GM19239 (cell line): ENCODE measurements around the gene GLIS1.
"Not testable (repeated sequence)": the region's sequence is repeated elsewhere in the genome, so short reads cannot be mapped to it uniquely, and the experiment has no call there.

Experiments
- DNase-seq: peaks from one replicate; pipeline ENCODE4 v3.0.0; 2011; ENCODE audit warnings: low spot score; ENCODE audit not compliant: insufficient read length
- FAIRE-seq: peaks from 2 replicates; lab custom pipeline; 2011; peaks lifted over from hg19 to GRCh38; lab: Jason Lieb, UNC

The GLIS1 gene

DNA sequence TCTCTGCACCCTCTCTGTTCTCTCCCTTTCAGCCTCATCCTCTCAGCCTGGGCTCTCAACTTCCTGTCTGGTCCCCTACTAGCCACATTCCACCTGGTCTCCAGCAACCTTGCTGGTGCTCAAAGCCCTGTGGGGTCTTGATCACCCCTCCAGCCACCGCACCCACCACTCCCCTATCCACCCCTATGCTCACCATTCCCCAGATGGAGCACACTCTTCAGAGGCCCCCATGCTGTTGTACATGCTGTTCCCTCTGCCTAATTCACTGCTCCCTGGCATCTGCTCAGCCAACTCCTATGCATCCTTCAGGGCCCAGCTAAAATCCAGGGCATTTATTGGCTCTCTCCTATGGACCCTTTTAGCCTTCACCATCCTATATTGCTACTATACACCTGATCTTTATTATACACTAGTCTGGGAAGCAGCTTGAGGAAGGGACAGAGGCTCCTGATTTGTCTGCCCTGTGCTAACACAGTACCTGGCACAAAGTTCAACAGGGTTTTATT lies 81.0 kb downstream of the GLIS1 start:
- DNase-seq, result no peak
- no peak for FAIRE-seq

- DNase-seq, result no peak
- FAIRE-seq, result no peak
Observed at GRCh38 chr1:53657531-53657805, 81.5 kb downstream of the GLIS1 start.

- FAIRE-seq, result no peak
- no peak for DNase-seq
Observed at GRCh38 chr1:53656747-53657530, 82.0 kb downstream of the GLIS1 start.

DNA sequence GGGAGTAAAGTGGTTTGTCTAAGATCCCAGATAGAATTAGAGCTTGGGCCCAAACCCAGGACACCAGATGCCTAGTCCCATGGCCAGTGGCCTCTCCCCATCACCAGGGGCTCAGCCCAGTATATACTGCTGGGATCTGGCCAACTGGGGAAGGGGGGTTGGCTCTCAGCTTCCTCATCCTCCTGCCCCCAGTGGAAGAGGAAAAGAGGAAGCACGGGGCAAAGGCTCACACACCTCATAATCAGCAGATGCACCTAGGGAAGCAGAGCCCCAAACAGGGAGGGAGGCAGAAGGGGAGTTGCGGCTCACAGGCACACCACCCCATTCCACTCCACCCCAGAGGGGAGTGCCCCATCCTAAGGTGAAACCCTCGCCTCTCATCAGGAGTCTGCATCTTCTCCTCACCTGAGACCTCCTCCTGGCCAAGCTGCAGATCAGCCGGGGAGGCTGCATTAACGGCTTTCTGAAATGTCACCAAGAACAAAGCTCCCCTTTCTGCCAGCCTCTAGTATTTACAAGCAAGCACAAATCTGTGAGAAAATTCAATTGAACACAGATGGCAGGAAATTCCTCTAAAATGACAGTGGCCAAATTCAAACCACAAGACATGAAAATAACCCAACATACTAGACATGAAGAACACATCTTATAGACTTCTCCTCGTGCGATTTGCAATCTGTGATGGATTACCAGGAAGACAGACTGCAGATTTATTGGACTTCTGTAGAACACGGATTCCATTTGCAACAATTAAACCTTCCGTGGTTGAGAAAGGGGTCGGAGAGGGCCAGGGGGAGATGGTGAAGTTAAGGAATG lies 82.8 kb downstream of the GLIS1 start:
- no peak for DNase-seq
- no peak for FAIRE-seq

DNA sequence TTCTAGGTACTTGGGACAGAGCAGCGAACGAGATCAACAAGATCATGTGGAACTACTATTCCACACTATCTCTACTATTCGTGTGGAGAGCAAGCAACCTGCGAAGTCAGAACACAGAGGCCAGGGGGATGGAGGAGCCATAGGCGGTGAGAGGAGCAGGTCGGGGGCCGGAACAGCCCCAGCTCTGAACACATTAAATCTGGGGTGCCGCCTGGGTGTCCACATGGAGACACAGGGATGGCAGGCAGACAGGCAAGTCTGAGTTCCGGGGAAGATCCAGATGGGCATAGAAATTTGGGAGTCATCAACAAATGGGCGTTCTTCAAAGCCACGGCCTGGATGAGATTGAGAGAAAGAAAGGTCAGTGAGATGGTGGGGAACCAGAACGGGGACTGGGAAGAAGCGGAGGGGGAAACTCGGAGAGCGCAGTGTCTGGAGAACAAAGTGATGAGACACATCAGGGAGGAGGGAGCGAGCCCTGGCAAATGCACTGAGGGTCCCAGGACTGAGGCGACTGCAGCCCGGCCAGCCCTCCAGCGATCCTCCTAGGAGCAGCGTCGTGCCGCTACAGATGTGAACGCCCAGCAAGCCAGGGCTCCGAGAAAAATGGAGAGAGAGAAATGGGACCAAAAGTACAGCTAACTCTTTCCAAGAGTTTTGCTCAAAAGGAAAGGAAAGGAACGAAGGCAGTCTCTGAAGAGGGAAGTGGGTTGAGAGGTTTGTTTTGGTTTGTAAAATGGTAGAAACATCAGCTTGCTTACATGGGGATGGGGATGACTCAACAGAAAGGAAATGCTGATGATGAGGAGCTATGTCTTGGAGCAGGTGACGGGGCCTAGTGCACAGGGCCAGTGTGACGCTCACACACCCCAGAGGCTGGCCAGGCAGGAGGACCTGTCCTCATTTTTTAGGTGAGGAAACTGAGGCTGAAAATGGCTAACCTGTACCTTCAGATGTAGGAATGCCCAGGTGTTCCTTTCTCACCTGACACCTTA lies 84.5 kb downstream of the GLIS1 start:
- no peak for FAIRE-seq
- no peak for DNase-seq

- FAIRE-seq (no peak), DNase-seq (no peak)
Observed at GRCh38 chr1:53653631-53654030, 85.3 kb downstream of the GLIS1 start.

GRCh38 chr1:53653200-53653575 lies 85.8 kb downstream of the GLIS1 start:
- DNase-seq (no peak), FAIRE-seq (no peak)

GRCh38 chr1:53652441-53653199 lies 86.3 kb downstream of the GLIS1 start:
- DNase-seq (no peak), FAIRE-seq (no peak)

DNA sequence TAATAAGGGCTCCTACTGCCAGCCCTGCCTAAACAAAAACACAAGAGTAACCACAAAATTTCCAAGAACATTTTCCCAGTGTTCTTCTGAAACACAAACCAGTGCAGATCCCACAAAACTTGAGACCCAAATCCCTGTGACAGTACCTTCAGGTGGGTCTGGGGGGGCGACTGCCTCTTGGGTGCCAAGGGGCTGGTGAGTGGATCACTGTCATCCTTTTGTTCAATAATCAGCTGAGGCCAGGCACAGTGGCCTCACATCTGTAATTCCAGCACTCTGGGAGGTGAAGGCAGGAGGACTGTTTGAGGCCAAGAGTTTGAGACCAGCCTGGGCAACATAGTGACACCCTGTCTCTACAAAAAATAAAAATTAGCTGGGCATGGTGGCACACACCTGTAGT lies 87.6 kb downstream of the GLIS1 start:
- no peak for DNase-seq
- FAIRE-seq, result no peak

- DNase-seq, result no peak
- FAIRE-seq, result no peak
Observed at GRCh38 chr1:53648516-53648915, 90.4 kb downstream of the GLIS1 start.

DNA sequence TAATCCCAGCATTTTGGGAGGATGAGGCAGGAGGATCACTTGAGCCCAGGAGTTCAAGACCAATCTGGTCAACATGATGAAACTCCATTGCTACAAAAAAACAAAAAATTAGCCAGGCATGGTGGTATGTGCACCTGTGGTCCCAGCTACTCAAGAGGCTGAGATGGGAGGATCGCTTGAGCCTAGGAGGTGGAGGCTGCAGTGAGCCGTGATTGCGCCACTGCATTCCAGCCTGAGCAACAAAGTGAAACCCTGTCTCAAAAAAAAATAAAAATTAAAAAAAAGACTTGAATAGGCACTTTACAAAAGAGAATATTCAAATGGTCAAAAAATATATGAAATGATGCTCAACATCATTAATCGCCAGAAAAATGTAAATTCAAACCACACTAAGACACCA lies 91.0 kb downstream of the GLIS1 start:
- not testable (repeated sequence) for DNase-seq, FAIRE-seq

- no peak for DNase-seq
- no peak for FAIRE-seq
Observed at GRCh38 chr1:53646732-53647131, 92.2 kb downstream of the GLIS1 start.

DNA sequence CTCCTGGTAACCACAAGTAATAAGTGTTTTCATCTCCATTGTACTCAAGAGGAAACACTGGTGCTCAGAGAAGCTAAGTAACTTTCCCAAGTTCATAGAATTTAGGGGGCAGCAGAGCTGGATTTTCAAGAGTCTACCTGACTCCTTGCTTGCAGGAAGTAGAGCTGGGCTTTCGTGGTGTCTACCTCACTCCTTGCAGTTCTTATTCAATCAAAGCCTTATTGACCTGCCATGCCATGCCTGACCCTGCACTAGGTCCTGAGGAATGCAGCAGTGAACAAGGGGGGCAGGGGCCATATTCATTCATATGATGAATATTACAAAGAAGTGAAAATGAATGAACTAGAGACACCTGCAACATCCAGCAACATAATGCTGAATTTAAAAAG lies 93.3 kb downstream of the GLIS1 start:
- DNase-seq (no peak), FAIRE-seq (no peak)

- DNase-seq, result no peak
- FAIRE-seq, result no peak
Observed at GRCh38 chr1:53644909-53645689, 93.9 kb downstream of the GLIS1 start.

DNA sequence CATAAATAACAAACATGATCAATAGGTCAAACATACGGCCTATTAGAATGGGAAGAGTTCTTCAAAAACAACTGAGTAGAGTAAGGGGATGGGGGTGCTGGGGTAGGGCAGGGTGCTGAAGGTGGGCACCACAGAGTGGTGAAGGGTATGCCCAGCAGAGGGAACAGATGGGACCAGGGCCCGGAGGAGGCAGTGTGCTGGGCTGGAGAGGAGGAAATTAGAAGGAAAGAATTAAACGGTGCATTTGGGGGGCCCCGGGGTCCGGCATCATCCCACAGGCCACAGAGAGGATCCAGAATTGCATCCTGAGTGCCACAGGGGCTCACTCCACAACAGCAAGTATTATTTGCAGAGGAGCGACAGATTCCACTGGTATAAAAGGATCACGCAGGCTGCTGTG lies 94.5 kb downstream of the GLIS1 start:
- FAIRE-seq (no peak), DNase-seq (no peak)

DNA sequence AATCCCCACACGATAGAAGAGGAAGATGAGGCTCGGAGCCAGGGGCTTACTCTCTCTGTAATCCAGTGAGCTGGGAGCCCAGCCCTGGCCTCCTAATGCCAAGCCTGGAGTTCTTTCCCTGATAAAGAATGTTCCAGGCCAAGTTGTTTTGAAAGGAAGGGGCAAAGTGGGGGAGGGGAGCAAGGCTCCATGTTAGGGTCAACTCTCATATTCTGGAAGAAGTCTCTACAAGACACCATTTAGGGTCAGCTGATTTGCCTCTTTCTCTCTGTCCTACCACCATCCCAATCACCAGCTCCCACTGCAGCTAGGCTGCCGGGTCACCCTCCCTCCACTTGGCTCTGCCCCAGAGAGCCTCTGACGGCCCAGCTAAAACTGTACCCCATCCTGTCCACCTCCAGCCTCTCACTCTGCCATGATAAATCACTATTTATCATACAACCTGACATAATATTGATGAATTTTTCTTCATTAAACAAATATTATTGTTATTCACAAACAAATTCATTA lies 95.0 kb downstream of the GLIS1 start:
- no peak for DNase-seq
- FAIRE-seq, result no peak

DNA sequence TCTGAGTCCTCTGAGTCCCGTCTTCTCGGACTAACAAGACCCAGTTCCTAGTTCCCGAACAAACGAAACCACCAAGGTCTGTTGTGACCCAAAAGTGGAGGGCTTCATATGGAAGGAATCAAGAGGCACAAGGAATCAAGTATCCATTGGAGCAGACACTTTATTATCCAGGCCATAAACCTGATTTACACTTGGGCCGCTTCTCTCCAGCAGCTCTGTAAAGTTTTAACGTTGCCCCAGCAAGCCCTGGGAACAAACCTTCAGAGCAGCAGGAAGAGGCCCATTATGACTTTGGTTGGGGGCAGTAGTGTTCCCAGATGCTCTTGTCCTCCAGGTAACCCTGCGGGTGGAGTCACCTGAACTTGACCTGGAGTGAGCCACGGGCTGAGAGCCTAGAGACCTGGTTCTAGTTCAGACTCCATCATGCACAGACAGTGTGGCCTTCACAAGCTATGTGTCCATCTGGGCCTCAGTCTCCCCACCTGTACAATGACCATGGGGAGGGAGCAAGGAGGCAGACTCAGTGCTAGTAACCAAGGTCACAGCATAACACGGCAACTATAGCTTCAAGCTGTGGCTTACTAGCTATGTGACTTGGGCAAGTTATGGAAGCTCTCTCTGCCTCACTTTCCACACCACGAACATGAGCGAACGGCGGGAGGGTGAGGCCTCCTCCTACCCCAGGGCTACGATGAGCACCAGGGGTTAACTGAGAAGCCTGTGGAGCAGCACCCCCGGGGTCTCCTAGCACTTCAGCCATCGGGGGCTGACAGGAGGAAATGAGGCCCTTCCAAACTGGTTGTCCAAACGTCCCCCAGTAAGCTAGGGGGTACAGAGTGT lies 95.7 kb downstream of the GLIS1 start:
- FAIRE-seq, result no peak
- no peak for DNase-seq

GRCh38 chr1:53642607-53643006 lies 96.4 kb downstream of the GLIS1 start:
- DNase-seq (no peak), FAIRE-seq (no peak)
